NCI-H524 (cell line): Measurements from ENCODE around the gene ZFAND2A.
"Not testable (repeated sequence)": the region's sequence is repeated elsewhere in the genome, so short reads cannot be mapped to it uniquely, and the experiment has no call there.

Experiments
- DNase-seq, 2 experiments: peaks; one replicate each; lab custom pipeline; 2025; lab: John Stamatoyannopoulos, UW

The ZFAND2A gene

DNA sequence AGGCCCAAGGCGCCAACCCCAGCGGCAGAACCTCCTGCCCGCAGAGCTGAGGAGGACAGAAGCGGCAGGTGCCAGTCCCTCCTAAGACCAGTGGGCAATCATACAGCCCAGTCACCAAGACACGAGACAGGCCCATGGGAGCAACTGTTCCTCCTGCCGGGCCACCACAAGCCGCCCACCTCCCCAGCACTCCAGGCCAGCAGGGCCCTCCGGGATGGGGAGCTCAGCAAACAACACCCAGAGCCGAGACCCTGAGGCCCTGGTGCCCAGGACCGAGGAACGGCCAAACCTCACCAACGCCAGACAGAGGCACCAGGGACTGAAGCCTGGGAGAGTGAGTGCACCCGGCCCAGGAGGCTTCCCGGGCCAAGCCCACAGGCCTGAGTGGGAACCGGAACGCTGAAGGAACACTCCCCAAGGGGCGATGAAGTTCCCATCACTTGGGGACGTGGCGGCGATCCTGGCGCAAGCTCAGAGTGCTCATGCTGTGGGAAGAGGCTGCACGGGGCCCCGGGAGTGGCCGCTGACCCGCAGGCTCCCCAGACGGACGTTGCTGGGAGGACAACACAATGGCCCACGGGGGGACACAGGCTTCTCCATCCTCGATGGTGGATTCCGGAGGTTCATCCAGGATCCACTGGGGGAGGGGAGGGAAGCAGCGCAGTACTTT lies 37.0 kb downstream of the ZFAND2A start:
- no peak for DNase-seq

DNA sequence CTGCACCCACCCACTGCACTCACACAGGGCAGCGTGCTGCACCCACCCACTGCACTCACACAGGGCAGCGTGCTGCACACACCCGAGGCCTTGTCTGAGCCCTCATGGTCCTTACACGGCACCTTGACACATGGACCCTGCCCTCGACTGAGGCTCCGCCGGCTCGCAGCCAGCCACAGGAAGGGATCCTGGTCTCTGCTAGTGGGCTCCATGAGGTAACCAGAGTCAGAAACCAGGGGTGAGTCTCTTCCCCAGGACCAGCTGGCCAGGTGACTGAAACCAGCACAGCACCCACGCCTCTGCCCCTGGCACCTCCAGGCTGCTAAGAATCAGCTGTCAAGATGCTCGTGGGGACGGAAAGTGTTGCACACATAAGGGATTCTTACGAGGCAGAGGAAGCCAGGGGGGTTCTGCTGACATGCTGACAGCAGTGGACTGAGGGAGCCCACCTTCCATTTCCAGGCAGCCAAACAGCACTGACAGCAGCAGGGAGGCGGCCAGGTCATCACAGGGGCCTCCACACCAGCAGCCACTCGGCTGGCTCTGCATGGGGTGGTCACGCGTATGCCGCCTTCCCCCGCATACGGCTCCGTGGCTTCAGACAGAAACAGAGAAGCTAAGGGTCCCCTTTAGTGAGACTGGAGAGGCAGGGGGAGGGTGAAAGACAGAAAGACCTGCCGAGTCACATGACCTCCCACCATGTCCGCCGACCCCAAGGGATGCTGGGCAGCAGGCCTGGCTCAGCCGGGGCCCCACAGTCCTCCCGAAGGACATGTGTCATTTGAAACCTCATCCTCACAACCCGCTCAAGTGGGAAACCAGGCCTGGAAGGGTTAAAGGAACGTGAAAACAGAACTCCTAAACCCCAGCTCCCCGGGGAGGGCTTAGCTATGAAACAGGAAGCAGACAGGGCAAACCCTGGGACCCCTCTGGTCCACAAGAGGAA lies 37.8 kb downstream of the ZFAND2A start:
- no peak for DNase-seq

DNA sequence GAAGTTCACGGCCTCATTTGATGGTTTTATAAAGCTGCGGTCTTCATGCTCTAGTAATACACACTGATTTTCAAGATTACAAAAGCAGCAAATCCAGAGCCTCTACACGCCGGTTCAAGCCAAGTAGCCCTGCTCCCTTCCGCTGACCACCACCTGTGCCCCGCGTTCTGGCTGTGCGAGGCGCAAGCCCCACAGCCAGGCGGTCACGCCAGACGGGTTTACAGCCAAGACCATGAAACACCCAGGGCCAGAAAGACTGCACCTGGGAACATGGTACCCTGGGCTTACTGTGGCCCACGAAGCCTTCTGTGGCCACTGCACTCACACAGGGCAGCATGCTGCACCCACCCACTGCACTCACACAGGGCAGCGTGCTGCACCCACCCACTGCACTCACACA lies 38.5 kb downstream of the ZFAND2A start:
- no peak for DNase-seq

DNA sequence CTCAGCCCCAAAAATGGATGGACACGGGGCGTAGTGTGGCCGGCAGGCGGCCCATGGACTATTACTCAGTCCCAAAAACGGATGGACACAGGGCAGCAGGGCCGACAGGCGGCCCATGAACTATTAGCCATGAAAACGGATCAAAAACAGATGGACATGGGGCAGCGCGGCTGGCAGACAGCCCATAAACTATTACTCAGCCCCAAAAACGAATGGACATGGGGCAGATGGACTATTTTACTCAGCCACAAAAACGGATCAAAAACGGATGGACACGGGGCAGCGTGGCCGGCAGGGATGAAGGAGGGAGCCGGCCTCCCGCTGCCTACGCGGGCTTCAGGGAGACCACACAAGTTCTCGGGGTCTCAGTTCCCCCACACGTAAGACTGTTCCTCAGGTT lies 39.2 kb downstream of the ZFAND2A start:
- DNase-seq: no peak

DNA sequence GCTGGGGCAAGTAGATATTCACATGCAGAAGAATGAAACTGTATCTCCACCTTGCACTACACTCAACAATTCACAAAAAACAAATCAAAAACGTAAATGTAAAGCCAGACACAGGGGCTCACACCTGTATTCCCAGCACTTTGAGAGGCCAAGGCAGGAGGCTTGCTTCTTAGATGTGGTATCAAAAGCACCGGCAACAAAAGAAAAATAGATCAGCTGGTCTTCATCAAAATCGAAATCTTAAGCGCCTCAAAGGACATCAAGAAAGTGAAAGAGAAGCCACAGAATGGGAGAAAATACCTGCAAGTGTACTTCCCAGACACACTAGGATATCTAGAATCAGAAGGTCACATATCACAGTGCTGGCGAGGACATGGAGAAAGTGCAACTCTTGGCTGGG lies 40.8 kb downstream of the ZFAND2A start:
- no peak for DNase-seq

DNA sequence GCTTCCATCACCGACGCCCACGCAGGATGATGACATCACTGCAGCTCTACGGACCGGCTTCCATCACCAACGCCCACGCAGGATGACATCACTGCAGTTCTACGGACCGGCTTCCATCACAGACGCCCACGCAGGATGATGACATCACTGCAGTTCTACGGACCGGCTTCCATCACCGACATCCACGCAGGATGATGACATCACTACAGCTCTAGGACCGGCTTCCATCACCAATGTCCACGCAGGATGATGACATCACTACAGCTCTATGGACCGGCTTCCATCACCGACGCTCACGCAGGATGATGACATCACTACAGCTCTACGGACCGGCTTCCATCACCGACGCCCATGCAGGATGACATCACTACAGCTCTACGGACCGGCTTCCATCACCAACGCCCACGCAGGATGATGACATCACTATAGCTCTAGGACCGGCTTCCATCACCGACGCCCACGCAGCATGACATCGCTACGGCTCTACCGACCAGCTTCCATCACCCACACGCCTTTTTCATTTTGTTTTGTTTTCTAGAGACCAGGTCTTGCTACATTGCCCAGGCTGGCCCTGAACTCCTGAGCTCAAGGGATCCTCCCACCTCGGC lies 42.6 kb downstream of the ZFAND2A start:
- no peak for DNase-seq

DNA sequence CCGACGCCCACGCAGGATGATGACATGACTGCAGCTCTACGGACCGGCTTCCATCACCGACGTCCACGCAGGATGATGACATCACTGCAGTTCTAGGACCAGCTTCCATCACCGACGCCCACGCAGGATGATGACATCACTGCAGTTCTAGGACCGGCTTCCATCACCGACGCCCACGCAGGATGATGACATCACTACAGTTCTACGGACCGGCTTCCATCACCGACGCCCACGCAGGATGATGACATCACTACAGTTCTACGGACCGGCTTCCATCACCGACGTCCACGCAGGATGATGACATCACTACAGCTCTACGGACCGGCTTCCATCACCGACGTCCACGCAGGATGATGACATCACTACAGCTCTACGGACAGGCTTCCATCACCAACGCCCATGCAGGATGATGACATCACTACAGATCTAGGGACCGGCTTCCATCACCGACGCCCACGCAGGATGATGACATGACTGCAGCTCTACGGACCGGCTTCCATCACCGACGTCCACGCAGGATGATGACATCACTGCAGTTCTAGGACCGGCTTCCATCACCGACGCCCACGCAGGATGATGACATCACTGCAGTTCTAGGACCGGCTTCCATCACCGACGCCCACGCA lies 43.5 kb downstream of the ZFAND2A start:
- not testable (repeated sequence) for DNase-seq

DNA sequence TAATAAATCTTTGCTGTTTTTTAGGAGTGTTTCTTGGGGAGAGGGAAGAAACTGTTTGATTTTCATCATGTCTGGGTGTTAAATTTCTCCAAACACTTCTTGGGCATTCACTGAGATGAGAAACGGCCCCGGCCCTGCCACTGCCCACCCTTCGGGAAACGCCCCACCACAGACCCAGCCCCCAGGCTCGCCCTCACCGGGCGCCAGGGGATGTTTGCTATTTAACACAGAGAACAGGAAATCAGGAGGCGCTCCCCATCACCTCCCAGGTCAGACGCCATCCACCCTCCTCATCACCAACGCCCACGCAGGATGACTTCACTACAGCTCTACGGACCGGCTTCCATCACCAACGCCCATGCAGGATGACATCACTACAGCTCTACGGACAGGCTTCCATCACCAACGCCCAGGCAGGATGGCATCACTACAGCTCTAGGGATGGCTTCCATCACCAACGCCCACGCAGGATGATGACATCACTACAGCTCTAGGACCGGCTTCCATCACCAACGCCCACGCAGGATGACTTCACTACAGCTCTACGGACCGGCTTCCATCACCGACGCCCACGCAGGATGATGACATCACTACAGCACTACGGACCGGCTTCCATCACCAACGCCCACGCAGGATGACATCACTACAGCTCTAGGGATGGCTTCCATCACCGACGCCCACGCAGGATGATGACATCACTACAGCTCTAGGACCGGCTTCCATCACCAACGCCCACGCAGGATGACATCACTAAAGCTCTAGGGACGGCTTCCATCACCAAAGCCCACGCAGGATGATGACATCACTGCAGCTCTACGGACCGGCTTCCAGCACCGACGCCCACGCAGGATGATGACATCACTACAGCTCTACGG lies 44.6 kb downstream of the ZFAND2A start:
- DNase-seq: not testable (repeated sequence)

DNA sequence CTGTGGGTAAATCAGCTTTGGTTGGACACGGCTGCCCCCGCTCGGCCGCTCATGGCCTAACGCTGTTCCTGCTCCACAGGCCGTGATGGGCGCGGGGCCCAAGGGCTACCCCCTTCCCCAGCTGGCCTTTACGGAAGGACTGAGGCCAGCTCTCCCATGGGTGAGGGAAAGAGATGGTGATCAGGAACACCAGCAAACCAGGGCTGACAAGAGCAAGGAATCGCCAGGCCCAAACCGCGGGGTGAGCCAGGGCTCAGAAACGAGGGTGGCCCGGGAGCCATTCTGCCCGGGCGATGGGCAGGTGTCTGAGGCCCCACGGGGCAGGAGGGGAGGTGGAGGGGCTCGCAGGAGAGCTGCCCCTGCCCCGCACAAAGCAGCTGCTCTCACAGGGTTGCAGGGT lies 45.5 kb downstream of the ZFAND2A start:
- no peak for DNase-seq

DNA sequence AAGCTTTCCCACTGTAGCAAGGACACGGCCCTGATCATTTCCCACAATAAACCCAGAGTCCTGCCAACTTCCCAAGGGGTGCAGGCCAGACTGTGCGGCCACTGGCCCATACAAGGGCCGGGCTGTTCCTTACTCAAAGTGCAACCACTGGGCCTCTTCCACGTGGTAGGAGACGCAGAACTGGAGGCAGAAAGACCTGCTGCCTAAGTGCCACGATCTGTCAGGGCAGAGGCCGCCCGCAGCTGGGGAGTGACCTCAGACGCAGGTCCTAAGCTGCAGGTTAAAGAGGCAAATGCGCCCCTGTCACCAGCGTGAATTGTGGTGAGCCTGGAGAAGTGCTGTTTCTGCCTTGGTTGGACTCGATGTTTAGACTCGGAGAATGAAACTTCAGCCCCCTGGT lies 45.9 kb downstream of the ZFAND2A start:
- no peak for DNase-seq

DNA sequence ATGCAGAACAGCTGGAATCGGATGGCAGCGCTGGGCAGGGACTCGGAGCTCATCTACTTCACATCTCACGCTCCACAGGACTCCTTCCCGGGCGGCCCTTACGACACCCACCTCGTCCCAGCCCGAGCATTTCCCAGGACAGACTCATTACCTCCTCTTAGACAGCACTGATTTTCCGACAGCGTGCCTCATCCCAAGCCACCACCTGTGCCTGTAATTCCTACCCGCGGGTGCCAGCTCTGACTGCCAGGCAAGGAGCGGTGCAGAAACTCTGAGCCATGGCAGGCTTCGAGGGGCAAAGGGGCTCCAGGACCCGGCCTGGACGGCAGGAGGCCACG lies 46.5 kb downstream of the ZFAND2A start:
- DNase-seq: no peak

DNA sequence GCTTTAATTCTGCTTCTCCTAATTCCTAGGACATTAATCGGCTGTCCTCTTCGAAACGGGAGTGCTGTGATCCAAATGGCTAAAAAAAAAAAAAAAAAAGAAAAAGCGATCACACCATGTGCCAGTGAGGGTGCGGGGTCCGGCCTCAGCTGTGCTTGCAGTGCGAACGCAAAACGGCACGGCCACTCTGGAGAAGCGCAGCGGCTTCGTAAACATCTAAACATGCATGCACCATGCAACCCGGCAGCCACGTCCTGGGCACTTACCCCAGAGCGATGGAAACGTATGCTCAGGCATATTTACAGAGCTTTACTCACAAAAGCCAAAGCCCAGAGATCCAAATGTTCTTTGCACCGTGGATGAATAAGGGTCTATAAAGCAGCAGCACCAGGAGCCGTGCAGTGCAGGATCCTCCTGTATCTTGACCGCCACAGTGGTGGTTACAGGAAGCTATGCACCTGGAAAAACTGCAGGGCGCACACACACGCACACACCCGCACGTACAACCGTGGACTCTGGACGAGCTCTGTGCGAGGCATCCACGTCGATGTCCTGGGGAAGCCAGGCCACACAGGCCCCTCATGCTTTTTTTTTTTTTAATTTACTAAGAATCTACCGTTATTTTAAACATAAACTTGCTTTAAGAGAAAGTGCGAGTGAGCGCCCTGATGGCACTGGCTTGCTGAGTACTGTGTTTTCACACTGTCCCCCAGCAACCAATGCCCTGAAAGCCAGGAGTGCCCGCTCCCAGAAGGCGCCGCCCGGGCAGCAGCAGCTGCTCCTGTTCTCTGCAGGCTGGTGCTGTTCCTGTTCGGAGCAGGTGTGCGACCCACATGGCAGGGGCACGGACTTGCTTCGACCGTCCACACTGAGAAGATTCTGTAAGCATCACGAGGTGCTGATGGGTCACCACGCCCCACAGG lies 47.1 kb downstream of the ZFAND2A start:
- no peak for DNase-seq

DNA sequence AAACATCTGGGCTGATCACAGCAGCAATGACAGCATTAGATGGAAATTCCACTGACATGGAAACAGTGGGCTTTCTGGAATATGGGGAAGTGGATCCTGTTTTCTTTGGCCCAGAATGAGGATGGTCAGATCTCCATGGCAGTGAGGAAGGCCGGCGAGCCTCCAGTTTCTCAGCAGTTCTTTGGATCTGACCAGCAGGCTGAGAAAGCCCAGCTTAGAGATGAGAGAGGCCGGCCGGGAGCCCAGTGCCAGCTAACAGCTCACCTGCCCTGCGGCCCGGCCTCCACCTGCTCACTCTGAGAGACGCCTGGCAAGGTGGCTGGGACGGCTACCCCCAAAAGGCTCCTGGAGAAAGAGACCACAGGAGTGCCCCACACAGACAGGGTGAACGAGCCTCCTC lies 47.9 kb downstream of the ZFAND2A start:
- DNase-seq: no peak

DNA sequence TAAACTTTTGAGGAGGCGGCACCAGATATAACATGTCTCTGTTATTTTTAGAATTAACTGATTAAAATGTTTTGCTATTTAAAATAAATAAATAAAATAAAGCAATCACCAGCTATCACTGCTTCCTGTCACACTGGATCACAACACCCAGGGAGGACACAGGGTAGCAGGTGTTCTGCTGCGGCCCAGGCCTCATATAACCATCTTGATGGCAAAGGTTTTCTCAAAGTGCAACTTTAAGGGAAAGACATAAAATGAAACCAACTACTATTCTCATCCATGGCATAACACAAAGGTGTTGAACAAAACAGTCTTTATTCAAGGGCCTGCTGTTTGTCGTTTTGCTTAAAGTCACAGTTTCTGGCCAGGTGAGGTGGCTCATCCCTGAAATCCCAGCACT lies 48.8 kb downstream of the ZFAND2A start:
- DNase-seq: no peak

DNA sequence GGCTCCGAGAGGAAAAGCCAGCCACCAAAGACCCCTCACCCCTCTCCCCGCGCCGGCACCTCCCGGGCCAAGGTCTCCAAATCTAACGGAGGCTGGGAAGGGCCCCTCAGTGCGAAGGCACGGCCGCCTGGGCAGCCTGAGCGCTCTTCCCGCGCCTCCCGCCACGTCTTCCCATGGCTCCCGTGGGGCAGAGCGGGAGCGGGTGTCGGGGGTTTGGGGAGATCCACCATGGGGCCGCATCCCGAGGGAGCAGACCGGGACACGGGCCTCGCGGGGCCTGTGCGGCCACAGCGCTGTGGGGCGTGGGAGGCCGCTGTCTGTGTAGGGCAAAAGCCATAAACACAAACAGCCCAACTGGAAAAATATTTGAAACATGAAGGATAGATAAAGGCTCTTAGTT lies 49.6 kb downstream of the ZFAND2A start:
- DNase-seq: no peak

DNA sequence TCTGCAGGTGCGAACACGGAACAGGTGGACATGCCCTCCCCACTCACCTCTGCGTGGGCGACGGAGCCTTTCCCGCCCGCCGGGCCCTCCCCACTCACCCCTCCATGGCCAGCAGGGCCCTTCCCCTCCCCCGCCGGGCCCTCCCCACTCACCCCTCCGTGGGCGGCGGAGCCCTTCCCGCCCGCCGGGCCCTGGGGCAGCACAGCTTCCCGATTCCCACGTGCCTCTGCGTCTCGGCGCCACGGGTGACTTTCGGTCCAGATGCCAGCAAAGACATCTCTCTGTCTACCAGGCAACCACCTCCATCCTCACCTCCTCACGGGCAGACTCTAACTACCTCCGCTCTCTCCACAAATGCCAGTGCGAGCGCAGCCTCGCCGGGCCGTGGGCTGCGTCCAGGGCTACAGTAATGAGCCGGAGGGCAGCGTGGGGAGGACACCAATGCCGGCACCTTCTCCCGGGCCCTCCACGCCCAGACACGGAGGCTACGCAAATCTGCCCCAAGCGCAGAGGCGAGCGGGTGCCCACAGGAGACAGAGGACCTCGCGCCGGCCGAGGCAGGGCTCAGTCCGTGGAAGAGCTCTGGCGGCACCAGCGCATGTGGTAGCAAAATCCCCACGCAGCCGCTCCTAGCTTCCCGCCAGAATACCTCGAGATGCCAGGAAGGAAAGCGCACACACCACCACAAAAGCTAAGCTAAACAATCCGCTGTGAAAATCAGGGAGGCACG lies 50.2 kb downstream of the ZFAND2A start:
- no peak for DNase-seq

DNA sequence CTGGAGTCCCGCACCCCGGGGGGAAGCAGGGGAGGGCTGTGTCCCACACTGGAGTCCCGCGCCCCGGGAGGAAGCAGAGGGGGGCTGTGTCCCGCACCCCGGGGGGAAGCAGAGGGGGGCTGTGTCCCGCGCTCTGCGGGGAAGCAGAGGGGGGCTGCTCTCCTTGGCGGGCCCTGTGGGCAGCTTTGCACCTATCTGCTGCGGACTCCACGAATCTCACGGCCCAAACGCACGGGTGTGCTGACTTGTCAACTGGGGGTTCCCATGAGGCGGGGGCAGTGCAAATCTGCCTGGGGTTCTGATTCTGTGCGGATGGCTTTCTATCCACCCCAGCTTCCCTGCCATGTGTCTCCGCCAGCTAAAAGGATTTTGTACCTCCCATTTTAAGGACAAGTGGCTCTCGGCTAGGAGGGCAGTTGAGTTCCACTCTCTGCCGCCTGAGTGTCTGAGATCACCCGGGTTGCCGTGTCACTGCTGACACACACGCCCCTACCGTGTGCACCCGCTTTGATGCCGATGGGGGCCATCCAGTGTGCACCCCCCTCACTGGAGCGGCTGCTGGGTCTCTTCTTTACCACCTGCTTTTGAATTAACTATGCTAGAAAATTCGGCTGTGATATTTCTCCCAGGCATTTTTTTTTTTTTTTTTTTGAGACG lies 51.6 kb downstream of the ZFAND2A start:
- DNase-seq: no peak

DNA sequence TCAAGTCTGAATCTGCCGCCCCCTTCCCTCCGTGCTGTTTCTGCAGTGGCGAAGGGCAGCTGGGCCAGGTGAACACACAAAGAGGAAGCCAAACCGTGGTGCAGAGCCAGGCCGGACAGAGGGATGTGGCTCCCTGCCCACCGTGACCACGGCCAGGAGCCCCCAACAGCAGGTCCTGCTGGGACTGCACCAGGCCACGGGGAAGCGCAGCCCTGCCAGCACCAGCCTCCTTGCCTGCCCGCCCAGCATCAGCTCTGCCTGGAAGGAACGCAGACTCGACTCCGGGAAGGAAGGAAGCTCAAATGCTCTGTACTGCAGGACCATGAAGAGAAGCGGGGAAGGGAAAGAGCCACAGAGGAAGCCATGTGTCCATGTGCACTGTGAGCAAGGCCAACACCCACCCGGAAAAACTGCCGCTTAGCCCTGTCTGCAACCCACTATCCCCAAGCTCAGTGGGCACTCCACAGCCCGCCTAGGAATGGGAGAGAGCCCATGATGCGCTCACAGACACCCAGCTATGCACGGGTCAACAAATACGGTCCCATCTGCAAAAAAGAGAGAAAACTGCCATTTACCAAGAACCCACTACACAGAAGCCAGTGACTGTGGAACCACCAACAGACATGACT lies 53.1 kb downstream of the ZFAND2A start:
- DNase-seq: no peak
